Effector memory CD8-positive, alpha-beta T cell (primary cell): ENCODE data around the gene ATAD3A.
"Not testable (repeated sequence)": the region's sequence is repeated elsewhere in the genome, so short reads cannot be mapped to it uniquely, and the experiment has no call there.

Experiments used
- ATAC-seq: fragments of 150-1000 bp; cut with Tn5 transposase; replicated peaks from 2 replicates; pipeline ENCODE4 v1.10.0; 2021; ENCODE audit warnings: mild to moderate bottlenecking, moderate library complexity
- DNase-seq, 3 experiments: peaks; one replicate each; pipeline ENCODE4 v3.0.0; 2021
- H3K27ac Mint-ChIP-seq, 2 donors: one replicate each; pipeline ENCODE4 v1.8.0; 2022; ENCODE audit warnings: mild to moderate bottlenecking in 2 of 2, mixed read lengths in 2 of 2, moderate library complexity in 2 of 2
- H3K27me3 Mint-ChIP-seq, 2 donors: one replicate each; pipeline ENCODE4 v1.8.0; 2022; ENCODE audit warnings: mixed read lengths in 2 of 2
- H3K36me3 Mint-ChIP-seq: one replicate; pipeline ENCODE4 v1.8.0; 2022; ENCODE audit warnings: mild to moderate bottlenecking, moderate library complexity, mixed read lengths; ENCODE audit not compliant: insufficient read depth
- H3K4me1 Mint-ChIP-seq, 2 donors: one replicate each; pipeline ENCODE4 v1.8.0; 2022; ENCODE audit warnings: low read depth in 2 of 2, mixed read lengths in 2 of 2
- H3K4me3 Mint-ChIP-seq, 2 donors: one replicate each; pipeline ENCODE4 v1.8.0; 2022; ENCODE audit warnings: mild to moderate bottlenecking in 2 of 2, mixed read lengths in 2 of 2, moderate library complexity in 2 of 2
- H3K9me3 Mint-ChIP-seq, 2 donors: one replicate each; pipeline ENCODE4 v1.8.0; 2022; ENCODE audit warnings: mixed read lengths in 2 of 2

Gene ATAD3A

DNA sequence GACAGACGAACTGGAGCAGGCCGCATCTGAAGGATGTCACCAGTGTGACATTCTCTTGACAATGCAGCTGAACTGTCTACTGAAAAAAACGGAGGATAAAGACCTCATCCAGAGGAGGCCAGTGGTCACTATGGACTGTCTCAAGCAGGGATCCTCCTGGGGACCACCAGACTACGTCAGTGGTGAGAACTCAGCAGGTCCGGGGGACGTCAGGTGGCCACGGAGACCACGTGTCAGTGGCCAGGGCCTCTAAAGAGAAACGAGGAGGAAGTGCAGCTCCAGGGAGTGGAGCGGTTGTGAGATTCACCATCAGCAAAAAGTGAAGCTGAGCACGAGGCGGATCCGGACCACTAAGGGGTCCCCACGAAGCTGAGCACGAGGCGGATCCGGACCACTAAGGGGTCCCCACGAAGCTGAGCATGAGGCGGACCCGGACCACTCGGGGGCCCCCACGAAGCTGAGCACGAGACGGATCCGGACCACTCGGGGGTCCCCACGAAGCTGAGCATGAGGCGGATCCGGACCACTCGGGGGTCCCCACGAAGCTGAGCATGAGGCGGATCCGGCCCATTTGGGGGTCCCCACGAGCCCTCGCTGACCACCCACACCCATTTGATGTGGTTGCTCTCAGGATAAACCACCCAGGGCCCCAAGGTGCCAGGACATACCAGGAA lies 42.0 kb downstream of the ATAD3A start:
- H3K4me3 Mint-ChIP-seq, result no peak overlapping the region
- DNase-seq (no peak), ATAC-seq (no peak)
- H3K27ac Mint-ChIP-seq, result peak overlapping the region in 1 of 2 donors; percentile 72
- H3K4me1 Mint-ChIP-seq, result peaks cover 11 to 20% of the 10 kb centered on the region in 2 donors
- peaks cover 7% of the 10 kb centered on the region for H3K36me3 Mint-ChIP-seq
- no peaks in the 10 kb centered on the region for H3K27me3 Mint-ChIP-seq
- H3K9me3 Mint-ChIP-seq, result no peaks in the 10 kb centered on the region

DNA sequence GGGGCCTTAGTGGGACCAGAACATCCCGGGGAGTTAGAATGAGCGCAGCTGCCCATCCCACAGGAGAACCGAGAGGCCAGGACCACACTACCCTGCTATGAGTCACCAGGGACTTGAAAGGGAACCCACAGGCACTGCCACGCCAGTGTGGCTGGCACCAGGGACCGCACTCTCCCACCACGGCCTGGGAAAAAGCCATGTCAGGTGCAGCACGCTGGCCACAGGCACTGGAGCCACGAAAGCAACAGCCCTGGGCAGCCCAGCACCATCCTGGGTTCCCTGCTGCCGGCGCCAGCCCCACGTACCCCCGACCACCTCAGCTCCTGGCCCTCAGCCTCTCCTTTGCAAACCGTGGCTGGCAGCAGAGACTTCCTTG lies 42.6 kb downstream of the ATAD3A start:
- ATAC-seq, result no peak
- Mint-ChIP-seq H3K36me3 (peaks cover 9% of the 10 kb centered on the region), H3K27me3 (no peaks in the 10 kb centered on the region), H3K4me3 (no peak overlapping the region), H3K4me1 (peaks cover 11 to 21% of the 10 kb centered on the region in 2 donors), H3K9me3 (no peaks in the 10 kb centered on the region), H3K27ac (peak overlapping the region in 1 of 2 donors; percentile 77)
- DNase-seq, result no peak

DNA sequence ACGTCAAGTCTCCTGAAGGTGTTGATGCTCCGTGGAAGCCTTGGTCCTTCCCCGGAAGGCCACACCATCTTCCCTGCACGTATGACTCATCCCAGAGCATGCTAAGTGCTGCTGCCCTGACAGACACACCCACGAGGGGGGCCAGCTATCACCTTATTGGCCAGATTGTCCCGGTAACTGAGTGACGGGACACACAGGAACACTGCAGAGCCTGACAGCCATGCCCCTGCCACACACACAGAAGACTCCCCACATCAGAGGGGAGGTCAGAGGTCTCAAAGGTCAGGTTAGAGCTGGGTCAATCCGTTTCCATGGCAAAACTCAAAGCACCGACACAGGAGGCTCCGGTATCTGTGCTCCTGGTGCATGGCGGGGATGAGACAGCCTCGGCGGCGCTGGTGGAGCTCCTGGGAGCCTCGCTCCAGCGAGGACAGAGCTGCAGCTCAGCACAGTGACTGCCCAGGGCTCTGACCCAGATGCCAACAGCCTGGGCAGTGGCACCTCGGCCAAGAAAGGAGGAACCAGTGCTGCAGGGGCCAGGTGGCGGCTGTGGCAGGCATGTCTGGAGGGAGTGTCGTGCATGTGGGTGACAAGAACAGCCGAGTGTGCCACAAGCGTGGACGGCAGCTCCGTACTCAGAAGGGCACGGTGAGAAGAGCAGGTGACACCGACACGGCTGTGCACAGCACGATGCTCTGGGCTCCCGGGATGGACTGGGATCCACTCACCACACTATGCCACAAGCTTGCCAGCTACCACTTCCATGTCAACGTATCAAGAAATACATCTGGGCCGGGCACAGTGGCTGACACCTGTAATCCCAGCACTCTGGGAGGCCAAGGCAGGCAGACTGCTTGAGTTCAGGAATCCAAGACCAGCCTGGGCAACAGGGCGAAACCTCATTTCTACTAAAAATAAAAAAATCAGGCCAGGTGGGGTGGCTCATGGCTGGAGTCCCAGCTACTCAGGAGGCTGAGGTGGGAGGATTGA lies 43.3 kb downstream of the ATAD3A start:
- Mint-ChIP-seq H3K27me3 (no peaks in the 10 kb centered on the region), H3K27ac (peak overlapping the region; percentile 52 to 77)

DNA sequence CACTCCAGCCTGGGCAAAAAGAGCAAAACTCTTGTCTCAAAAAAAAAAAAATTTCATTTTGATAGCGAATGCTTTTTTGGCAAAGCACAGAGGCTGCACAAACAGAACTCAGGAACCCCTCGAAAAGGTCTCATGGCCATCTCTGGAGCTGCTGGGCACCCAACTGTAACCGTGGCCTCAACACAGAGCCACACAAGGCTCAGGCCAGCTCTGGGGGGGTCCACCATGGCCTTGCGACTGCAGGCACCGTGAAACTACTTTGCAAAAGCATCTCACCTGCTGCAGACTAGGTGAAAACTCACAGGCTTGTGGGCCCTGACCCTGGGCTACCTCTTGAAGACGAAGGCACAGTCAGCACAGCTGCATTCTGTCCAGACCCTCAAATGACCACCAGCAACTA lies 44.5 kb downstream of the ATAD3A start:
- Mint-ChIP-seq H3K4me3 (no peak overlapping the region), H3K4me1 (peaks cover 8 to 19% of the 10 kb centered on the region in 2 donors), H3K9me3 (no peaks in the 10 kb centered on the region), H3K27me3 (no peaks in the 10 kb centered on the region), H3K27ac (no peak overlapping the region), H3K36me3 (peaks cover 21% of the 10 kb centered on the region)
- ATAC-seq (no peak), DNase-seq (no peak)

More for the DNA sequence above, 43.3 kb downstream of the ATAD3A start:
- H3K4me1 Mint-ChIP-seq, result peaks cover 9 to 21% of the 10 kb centered on the region in 2 donors
- no peak overlapping the region for H3K4me3 Mint-ChIP-seq
- no peak for ATAC-seq
- no peaks in the 10 kb centered on the region for H3K9me3 Mint-ChIP-seq
- DNase-seq, result no peak
- peaks cover 15% of the 10 kb centered on the region for H3K36me3 Mint-ChIP-seq

DNA sequence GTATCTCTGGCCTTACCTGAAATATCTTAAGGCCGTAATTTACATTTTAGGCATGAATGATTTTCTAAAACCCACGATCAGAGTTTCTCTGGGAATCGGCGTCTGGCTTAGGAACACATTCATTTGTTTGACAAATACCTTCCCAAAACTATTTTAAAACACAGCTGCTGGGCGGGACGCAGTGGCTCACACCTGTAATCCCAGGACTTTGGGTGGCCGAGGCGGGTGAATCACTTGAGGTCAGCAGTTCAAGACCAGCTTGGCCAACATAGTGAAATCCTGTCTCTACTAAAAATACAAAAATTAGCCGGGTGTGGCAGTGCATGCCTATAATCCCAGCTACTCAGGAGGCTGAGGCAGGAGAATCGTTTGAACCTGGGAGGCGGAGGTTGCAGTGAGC lies 45.0 kb downstream of the ATAD3A start:
- not testable (repeated sequence) for ATAC-seq, DNase-seq, H3K27me3 Mint-ChIP-seq, H3K9me3 Mint-ChIP-seq, H3K4me3 Mint-ChIP-seq, H3K27ac Mint-ChIP-seq
- H3K36me3 Mint-ChIP-seq, result peaks cover 23% of the 10 kb centered on the region
- peaks cover 13 to 17% of the 10 kb centered on the region in 2 donors for H3K4me1 Mint-ChIP-seq

DNA sequence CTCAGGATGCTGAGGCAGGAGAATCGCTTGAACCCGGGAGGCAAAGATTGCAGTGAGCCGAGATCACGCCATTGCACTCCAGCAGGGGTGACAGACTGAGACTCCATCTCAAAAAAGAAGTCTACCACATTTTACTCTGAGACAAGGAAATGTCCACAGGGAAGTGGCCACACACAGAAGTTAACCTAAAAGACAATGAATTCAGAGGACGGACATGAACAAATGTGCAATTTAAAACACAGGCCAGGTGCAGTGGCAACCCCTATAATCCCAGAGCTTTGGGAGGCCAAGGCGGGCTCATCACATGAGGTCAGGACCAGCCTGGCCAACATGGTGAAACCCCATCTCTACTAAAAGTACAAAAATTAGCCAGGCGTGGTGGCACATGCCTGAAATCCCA lies 45.7 kb downstream of the ATAD3A start:
- not testable (repeated sequence) for H3K9me3 Mint-ChIP-seq, H3K4me3 Mint-ChIP-seq, ATAC-seq, DNase-seq, H3K27me3 Mint-ChIP-seq, H3K27ac Mint-ChIP-seq
- Mint-ChIP-seq H3K36me3 (peaks cover 30% of the 10 kb centered on the region), H3K4me1 (peaks cover 13 to 15% of the 10 kb centered on the region in 2 donors)

DNA sequence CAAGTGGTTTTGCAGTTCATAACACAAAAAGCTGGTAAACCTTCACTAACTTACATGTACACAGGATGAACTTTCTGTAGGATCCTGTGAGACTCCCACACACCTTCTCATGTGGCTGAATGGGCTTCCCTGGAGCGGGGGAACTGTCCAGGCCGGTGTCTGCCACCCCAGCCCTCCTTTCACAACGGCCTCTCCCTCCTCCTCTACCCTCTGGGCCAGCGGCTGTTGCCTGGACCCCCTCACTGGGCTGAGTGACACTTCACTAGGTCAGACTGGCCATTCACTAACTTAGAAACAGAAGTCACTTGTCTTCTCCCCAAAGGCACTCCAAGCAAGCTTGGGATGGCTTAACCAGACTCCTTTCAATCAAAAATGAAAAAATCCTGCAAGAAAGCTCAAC lies 46.6 kb downstream of the ATAD3A start:
- DNase-seq, result no peak
- H3K27ac Mint-ChIP-seq, result peak overlapping the region in 1 of 2 donors; percentile 46
- peaks cover 13 to 15% of the 10 kb centered on the region in 2 donors for H3K4me1 Mint-ChIP-seq
- no peaks in the 10 kb centered on the region for H3K9me3 Mint-ChIP-seq
- H3K27me3 Mint-ChIP-seq, result no peaks in the 10 kb centered on the region
- H3K4me3 Mint-ChIP-seq, result no peak overlapping the region
- peaks cover 39% of the 10 kb centered on the region for H3K36me3 Mint-ChIP-seq
- no peak for ATAC-seq

DNA sequence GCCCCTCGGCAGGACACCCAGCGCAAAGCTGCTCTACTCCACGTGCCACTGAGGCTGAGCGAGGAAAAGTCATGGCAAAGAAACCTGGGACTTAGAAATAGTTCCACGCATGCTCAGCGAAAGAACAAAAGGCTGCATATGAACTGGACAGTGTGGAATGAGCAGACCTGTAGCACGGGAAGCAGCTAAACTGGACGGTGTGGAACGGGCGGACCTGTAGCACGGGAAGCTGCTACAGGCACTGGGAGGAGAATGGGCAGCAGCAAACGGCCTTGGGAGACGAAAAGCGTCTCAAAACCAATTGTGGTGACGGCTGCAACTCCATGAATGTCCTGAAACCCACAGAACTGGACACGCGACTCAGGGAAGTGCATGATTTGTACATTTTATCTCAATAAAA lies 47.1 kb downstream of the ATAD3A start:
- H3K4me1 Mint-ChIP-seq, result peaks cover 13 to 17% of the 10 kb centered on the region in 2 donors
- no peak for DNase-seq
- no peaks in the 10 kb centered on the region for H3K9me3 Mint-ChIP-seq
- H3K4me3 Mint-ChIP-seq, result no peak overlapping the region
- no peaks in the 10 kb centered on the region for H3K27me3 Mint-ChIP-seq
- H3K36me3 Mint-ChIP-seq, result peaks cover 44% of the 10 kb centered on the region
- H3K27ac Mint-ChIP-seq, result no peak overlapping the region
- ATAC-seq, result no peak

DNA sequence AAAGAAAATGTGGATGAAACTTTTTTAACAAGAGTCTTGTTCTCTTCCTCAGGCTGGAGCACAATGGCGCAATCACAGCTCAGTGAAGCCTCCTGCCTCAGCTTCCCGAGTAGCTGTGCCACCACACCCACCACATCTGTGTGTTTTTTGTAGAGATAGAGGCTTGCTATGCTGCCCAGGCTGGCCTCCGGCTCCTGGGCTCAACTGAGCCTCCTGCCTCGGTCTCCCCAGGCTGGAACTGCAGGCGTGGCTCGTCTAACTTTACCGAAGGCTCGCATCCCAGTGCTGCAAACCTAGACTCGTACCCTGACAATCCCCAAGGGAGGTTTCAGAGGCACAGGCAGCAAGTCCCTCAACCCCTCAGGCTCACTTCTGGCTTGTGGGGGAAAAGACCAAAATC lies 48.2 kb downstream of the ATAD3A start:
- no peak overlapping the region for H3K27ac Mint-ChIP-seq
- H3K4me3 Mint-ChIP-seq, result no peak overlapping the region
- peaks cover 55% of the 10 kb centered on the region for H3K36me3 Mint-ChIP-seq
- peaks cover 16 to 23% of the 10 kb centered on the region in 2 donors for H3K4me1 Mint-ChIP-seq
- no peaks in the 10 kb centered on the region for H3K27me3 Mint-ChIP-seq
- DNase-seq, result no peak
- no peak for ATAC-seq
- H3K9me3 Mint-ChIP-seq, result no peaks in the 10 kb centered on the region

DNA sequence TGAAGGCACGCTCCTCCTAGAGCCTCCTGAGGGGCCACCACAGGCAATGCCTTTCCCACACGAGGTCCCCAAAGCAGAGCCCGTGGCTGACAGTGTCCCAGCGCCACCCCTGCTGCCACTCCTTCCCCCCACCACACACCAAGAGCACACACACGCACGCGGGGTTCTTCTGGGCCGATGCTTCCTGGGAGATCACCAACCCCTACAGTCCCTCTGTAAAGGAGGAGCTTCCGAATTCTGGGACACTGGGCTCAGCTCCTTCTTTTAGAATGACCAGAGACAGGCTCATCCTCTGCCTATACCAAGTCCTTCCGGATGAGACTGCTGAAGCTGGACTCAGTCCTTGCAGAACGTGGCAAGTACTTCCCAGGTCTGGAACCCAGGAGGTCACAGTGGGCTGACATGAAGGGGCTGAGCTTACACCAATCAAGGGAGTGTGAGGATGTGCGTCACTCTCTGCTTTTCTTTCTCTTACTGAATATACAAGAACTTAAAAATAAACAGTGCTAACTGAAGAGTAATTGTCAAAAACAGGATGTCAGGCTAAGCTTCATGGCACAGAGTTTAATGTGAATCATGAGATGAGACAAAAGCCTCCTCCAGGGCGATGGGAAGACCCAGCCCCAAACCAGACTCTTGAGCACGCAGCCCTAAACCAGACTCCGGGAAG lies 50.0 kb downstream of the ATAD3A start:
- peaks cover 64% of the 10 kb centered on the region for H3K36me3 Mint-ChIP-seq
- DNase-seq (no peak), ATAC-seq (no peak)
- H3K4me1 Mint-ChIP-seq, result peaks cover 19 to 24% of the 10 kb centered on the region in 2 donors
- H3K9me3 Mint-ChIP-seq, result no peaks in the 10 kb centered on the region
- no peak overlapping the region for H3K4me3 Mint-ChIP-seq
- H3K27me3 Mint-ChIP-seq, result no peaks in the 10 kb centered on the region
- peak overlapping the region in 1 of 2 donors; percentile 83 for H3K27ac Mint-ChIP-seq

DNA sequence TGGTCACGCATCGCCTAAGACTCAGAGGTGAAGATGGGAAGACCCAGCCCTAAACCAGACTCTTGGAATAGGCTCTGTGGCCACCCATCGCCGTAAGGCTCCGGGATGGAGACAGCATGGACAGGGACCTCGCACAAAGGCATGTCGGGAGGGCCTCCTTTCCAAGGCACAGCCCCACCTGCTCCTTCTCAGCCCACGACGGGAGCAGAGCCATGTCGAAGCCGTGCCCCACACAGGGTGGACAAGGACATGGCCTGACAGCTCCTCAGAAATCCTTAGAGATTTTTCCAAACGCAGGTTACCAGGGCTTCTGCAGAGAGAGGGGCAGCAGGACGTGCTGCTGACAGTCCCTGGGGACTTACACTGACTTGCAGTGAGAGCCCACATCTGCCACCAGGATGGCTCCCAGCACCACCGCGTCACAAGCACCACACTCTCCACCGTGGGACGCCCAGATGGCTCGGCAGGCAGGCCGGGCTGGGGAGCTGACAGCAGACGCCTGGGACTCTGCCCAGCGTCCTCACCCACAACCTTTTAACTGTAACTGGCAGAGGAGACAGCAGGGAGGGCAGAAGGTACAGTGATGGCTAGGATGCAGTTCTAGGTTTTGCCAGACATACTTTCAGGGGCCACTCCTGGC lies 50.7 kb downstream of the ATAD3A start:
- H3K4me1 Mint-ChIP-seq, result peaks cover 26 to 32% of the 10 kb centered on the region in 2 donors
- H3K4me3 Mint-ChIP-seq, result no peak overlapping the region
- H3K27ac Mint-ChIP-seq, result no peak overlapping the region
- H3K27me3 Mint-ChIP-seq, result no peaks in the 10 kb centered on the region
- DNase-seq (no peak), ATAC-seq (no peak)
- peaks cover 64% of the 10 kb centered on the region for H3K36me3 Mint-ChIP-seq
- no peaks in the 10 kb centered on the region for H3K9me3 Mint-ChIP-seq

DNA sequence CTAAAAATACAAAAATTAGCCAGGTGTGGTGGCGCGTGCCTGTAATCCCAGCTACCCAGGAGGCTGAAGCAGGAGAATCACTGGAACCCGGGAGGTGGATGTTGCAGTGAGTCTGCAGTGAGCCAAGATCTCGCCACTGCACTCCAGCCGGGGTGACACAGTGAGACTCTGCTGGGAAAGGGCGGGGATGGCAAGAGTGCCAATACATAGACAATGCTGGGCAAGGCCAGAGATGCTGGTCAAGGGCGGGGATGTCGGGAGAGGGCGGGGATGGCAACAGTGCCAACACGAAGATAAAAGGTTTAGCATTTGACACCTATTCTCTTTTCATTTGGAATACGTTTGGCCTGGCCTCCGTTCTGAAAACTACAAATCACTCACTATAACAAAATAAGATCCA lies 51.7 kb downstream of the ATAD3A start:
- H3K27me3 Mint-ChIP-seq, result no peaks in the 10 kb centered on the region
- peaks cover 66% of the 10 kb centered on the region for H3K36me3 Mint-ChIP-seq
- peak overlapping the region in 1 of 2 donors; percentile 33 for H3K27ac Mint-ChIP-seq
- DNase-seq (no peak), ATAC-seq (no peak)
- peaks cover 27 to 34% of the 10 kb centered on the region in 2 donors for H3K4me1 Mint-ChIP-seq
- H3K4me3 Mint-ChIP-seq, result no peak overlapping the region
- no peaks in the 10 kb centered on the region for H3K9me3 Mint-ChIP-seq

DNA sequence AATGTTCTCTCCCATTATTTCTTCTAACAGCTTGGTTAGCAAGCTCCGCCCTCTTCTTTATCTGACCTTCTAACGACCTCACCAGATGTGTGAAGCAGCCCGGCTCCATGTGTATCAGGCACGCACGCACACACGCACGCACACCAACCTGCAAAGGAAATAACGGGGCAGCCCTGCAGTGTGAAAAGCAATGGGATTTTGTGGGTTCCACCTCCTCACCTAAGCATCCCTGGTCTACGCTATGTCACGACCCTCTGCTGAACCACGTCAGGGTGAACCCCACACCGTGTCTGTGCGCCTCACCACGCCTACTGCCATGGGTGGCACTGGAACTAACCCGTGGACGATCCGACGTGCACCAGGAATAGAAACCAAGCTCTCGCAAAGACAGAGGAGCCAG lies 52.3 kb downstream of the ATAD3A start:
- DNase-seq (no peak), ATAC-seq (no peak)
- Mint-ChIP-seq H3K4me1 (peaks cover 24 to 31% of the 10 kb centered on the region in 2 donors), H3K27ac (peak overlapping the region in 1 of 2 donors; percentile 33), H3K27me3 (no peaks in the 10 kb centered on the region), H3K36me3 (peaks cover 69% of the 10 kb centered on the region), H3K9me3 (no peaks in the 10 kb centered on the region), H3K4me3 (no peak overlapping the region)
